ENCODE measurements around the gene CYP4F22.

Gene CYP4F22

GRCh38 chr19:15538774-15539173 lies 30.4 kb downstream of the CYP4F22 start:
- no peak for DNase-seq

GRCh38 chr19:15539638-15540037 lies 31.3 kb downstream of the CYP4F22 start:
- DNase-seq, result no peak

GRCh38 chr19:15540435-15540834 lies 32.1 kb downstream of the CYP4F22 start:
- DNase-seq, result no peak

GRCh38 chr19:15544283-15544682 lies 36.0 kb downstream of the CYP4F22 start:
- DNase-seq, result no peak

GRCh38 chr19:15544970-15545369 lies 36.6 kb downstream of the CYP4F22 start:
- DNase-seq, result no peak

- no peak for DNase-seq
Measured at GRCh38 chr19:15548648-15549047, 40.3 kb downstream of the CYP4F22 start.

- DNase-seq, result no peak
Measured at GRCh38 chr19:15549581-15549980, 41.3 kb downstream of the CYP4F22 start.

- no peak for DNase-seq
Measured at GRCh38 chr19:15550273-15550672, 41.9 kb downstream of the CYP4F22 start.

GRCh38 chr19:15550929-15551292 lies 42.6 kb downstream of the CYP4F22 start:
- DNase-seq, result no peak

- peak; percentile 34 for DNase-seq
Measured at GRCh38 chr19:15551293-15552004, 43.1 kb downstream of the CYP4F22 start.

- no peak for DNase-seq
Measured at GRCh38 chr19:15555021-15555420, 46.7 kb downstream of the CYP4F22 start.

- peak; percentile 84 for DNase-seq
Measured at GRCh38 chr19:15555759-15556633, 47.7 kb downstream of the CYP4F22 start.

GRCh38 chr19:15556634-15557181 lies 48.4 kb downstream of the CYP4F22 start:
- no peak for DNase-seq

GRCh38 chr19:15557223-15557622 lies 48.9 kb downstream of the CYP4F22 start:
- no peak for DNase-seq

- no peak for DNase-seq
Measured at GRCh38 chr19:15562145-15562544, 53.8 kb downstream of the CYP4F22 start.

- DNase-seq, result no peak
Measured at GRCh38 chr19:15562861-15563260, 54.5 kb downstream of the CYP4F22 start.

- DNase-seq, result no peak
Measured at GRCh38 chr19:15563325-15563794, 55.0 kb downstream of the CYP4F22 start.

GRCh38 chr19:15563931-15564330 lies 55.6 kb downstream of the CYP4F22 start:
- no peak for DNase-seq

GRCh38 chr19:15564534-15565168 lies 56.3 kb downstream of the CYP4F22 start:
- no peak for DNase-seq

GRCh38 chr19:15570420-15570819 lies 62.1 kb downstream of the CYP4F22 start:
- DNase-seq, result no peak

GRCh38 chr19:15575406-15575805 lies 67.1 kb downstream of the CYP4F22 start:
- no peak for DNase-seq

GRCh38 chr19:15576526-15577156 lies 68.3 kb downstream of the CYP4F22 start:
- no peak for DNase-seq

Measured in 8988T (cell line).